Transverse colon (tissue), 4 donors: ENCODE results near the gene POLR2J. TPM values are rescaled to one million over a fixed set of nuclear protein-coding genes. Genes with fewer than 3 reads are reported as not detected.
A peak's percentile ranks its signal among the peaks of the same experiment; 100 is the strongest.
"Not testable (repeated sequence)": the region's sequence is repeated elsewhere in the genome, so short reads cannot be mapped to it uniquely, and the experiment has no call there.

Experiments
- DNase-seq: peaks from one replicate; pipeline ENCODE4 v3.0.0-alpha.2; 2019
- H3K27ac ChIP-seq, 4 donors: fragments of 200-600 bp; sonication (generic); 2 replicates each; pipeline ENCODE4 v1.5.1; 2016 to 2018; ENCODE audit warnings: inconsistent platforms in 4 of 4
- H3K27me3 ChIP-seq: fragments of 200-600 bp; sonication (generic); 2 replicates; pipeline ENCODE4 v1.5.1; 2017; ENCODE audit warnings: inconsistent platforms
- H3K36me3 ChIP-seq, 4 donors: fragments of 200-600 bp; sonication (generic); 2 replicates each; pipeline ENCODE4 v1.5.1; 2017 to 2019; ENCODE audit warnings: inconsistent platforms in 4 of 4
- H3K4me1 ChIP-seq, 4 donors: fragments of 200-600 bp; sonication (generic); 2 replicates each; pipeline ENCODE4 v1.5.1; 2017 to 2020; ENCODE audit warnings: inconsistent platforms in 4 of 4
- H3K4me3 ChIP-seq, 4 donors: fragments of 200-600 bp; sonication (generic); 1 replicate in 1 of 4; 2 replicates in 3 of 4; pipeline versions ENCODE4 v1.5.1 to v1.6.1; 2017 to 2019; ENCODE audit warnings: inconsistent platforms in 4 of 4
- H3K9me3 ChIP-seq, 2 donors: fragments of 200-600 bp; sonication (generic); 2 replicates each; pipeline ENCODE4 v1.5.1; 2017 to 2019; ENCODE audit warnings: inconsistent platforms in 2 of 2
- CTCF ChIP-seq, 5 experiments: fragments of 200-600 bp in 3 of 5; fragments of 450-650 bp in 2 of 5; sonication (generic) in 3 of 5; IDR thresholded peaks; 1 replicate in 2 of 5; 2 replicates in 3 of 5; pipeline ENCODE4 v1.5.1; 2016 to 2017; ENCODE audit warnings: antibody characterized with exemption in 5 of 5, inconsistent platforms in 3 of 5, mild to moderate bottlenecking in 2 of 5, moderate library complexity in 1 of 5
- EP300 ChIP-seq: sonication (generic); formaldehyde crosslinking; IDR thresholded peaks from one replicate; pipeline ENCODE4 v1.6.1; 2017; ENCODE audit warnings: antibody characterized with exemption, low read depth
- POLR2AphosphoS5 ChIP-seq, 3 donors: sonication (generic); formaldehyde crosslinking; IDR thresholded peaks; one replicate each; pipeline ENCODE4 v1.6.1; 2016; ENCODE audit warnings: antibody characterized with exemption in 3 of 3
- WGBS, 2 donors: methylation state at CpG; one replicate each; pipeline ENCODE4 v1.1.5; 2018; ENCODE audit warnings: low coverage in 1 of 2; 5-methylcytosine and 5-hydroxymethylcytosine counted together
- in situ Hi-C, 4 donors: fragments of 200-750 bp; cut with MboI; loops; one replicate each; pipeline versions ENCODE4 v1.15.0 to v1.15.1; 2017; ENCODE audit warnings: low sequenced_read_pairs in 3 of 4, low pct_ligation_motif_present in 1 of 4, low pct_unique_long_range_greater_than_20kb in 1 of 4
- intact Hi-C: fragments of 100-400 bp; cut with DNase I; formaldehyde crosslinking; loops from one replicate; pipeline ENCODE4 v1.15.1; 2023; ENCODE audit warnings: low total_unique reads
- total RNA-seq, 4 donors: library from RNA; depleted of rRNA; stranded (reverse); fragments of >200 nt; gene quantifications; one replicate each; pipeline ENCODE4 v1.1.0, GENCODE V29; 2016

POLR2J gene
- total RNA-seq, 4 donors from 2014 or later = 5.4 to 30.3 (median 15.0) TPM

GRCh38 chr7:102479982-102480637, 1.4 kb upstream of the POLR2J start:
- H3K27me3 ChIP-seq, H3K4me3 ChIP-seq, H3K4me1 ChIP-seq, H3K27ac ChIP-seq, in situ Hi-C loops, H3K36me3 ChIP-seq, H3K9me3 ChIP-seq, intact Hi-C loops: not testable (repeated sequence)
- DNase-seq = peak; percentile 70
- 4% methylated on average over 8 of the region's 11 CpGs; no CpG with 5 or more reads in 1 of the 2 donors for WGBS, 2 donors
- peak in 4 of 5 experiments; percentile 32 to 65 (median 48) for TF ChIP-seq CTCF (IDR thresholded peaks at IDR 0.05)

DNA sequence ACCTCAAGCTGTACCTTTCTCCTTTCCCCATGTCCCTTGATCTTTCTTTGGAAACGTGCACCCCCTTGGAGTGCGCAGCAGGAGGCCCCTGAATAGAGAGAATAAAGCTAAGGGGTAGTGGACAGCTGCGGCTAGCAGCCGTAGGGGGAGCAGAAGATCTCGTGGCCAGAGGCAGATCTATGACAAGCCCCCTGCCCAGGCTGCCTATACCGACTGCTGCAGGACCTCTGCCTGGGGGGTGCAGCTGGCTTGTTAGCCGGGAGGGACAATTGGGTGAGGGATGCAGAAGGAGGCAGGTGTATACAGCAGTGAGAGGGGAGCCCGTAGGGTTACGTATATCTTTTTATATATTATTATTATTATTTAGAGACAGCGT, 475 bp upstream of the POLR2J start:
- DNase-seq, H3K4me1 ChIP-seq, H3K9me3 ChIP-seq, H3K36me3 ChIP-seq, H3K27me3 ChIP-seq, intact Hi-C loops, in situ Hi-C loops, H3K4me3 ChIP-seq: not testable (repeated sequence)
- H3K27ac ChIP-seq = peak overlapping the region in 2 of 4 donors; percentile 63 to 65
- 12% methylated on average over 6 of the region's 10 CpGs; no CpG with 5 or more reads in 1 of the 2 donors for WGBS, 2 donors

GRCh38 chr7:102474736-102475435, 3.8 kb downstream of the POLR2J start:
- intact Hi-C loops, DNase-seq, in situ Hi-C loops, H3K9me3 ChIP-seq, H3K27me3 ChIP-seq, H3K36me3 ChIP-seq, H3K4me3 ChIP-seq, H3K27ac ChIP-seq: not testable (repeated sequence)
- H3K4me1 ChIP-seq = peaks cover 0 to 10% (median 7%) of the 10 kb centered on the region in 4 donors
- 100% methylated on average over 6 of the region's 19 CpGs; no CpG with 5 or more reads in 1 of the 2 donors for WGBS, 2 donors

DNA sequence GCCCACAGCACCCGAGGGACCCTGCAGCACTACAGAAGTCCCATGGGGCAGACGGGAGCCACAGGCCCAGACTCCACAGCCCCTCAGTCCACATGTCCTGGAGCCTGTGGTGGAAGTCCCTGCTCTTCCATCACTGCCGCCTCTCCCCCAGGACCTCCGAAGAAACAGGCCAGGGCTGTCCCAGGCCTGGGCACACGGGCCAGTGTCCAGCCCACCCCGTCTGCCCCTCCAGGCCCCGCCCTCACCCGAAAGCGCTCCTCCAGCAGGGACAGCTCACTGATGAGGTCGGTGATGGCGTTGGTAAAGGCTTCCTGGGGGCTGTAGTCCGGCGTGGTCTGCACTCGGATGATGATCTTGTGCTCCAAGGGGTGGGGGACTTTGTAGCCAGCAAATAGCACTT, 4.6 kb downstream of the POLR2J start:
- in situ Hi-C loops, H3K27me3 ChIP-seq, intact Hi-C loops, H3K4me3 ChIP-seq, H3K36me3 ChIP-seq, H3K27ac ChIP-seq, H3K9me3 ChIP-seq, DNase-seq: not testable (repeated sequence)
- 87% methylated on average over 6 of the region's 14 CpGs; no CpG with 5 or more reads in 1 of the 2 donors for WGBS, 2 donors
- peaks cover 0 to 13% (median 10%) of the 10 kb centered on the region in 4 donors for H3K4me1 ChIP-seq

DNA sequence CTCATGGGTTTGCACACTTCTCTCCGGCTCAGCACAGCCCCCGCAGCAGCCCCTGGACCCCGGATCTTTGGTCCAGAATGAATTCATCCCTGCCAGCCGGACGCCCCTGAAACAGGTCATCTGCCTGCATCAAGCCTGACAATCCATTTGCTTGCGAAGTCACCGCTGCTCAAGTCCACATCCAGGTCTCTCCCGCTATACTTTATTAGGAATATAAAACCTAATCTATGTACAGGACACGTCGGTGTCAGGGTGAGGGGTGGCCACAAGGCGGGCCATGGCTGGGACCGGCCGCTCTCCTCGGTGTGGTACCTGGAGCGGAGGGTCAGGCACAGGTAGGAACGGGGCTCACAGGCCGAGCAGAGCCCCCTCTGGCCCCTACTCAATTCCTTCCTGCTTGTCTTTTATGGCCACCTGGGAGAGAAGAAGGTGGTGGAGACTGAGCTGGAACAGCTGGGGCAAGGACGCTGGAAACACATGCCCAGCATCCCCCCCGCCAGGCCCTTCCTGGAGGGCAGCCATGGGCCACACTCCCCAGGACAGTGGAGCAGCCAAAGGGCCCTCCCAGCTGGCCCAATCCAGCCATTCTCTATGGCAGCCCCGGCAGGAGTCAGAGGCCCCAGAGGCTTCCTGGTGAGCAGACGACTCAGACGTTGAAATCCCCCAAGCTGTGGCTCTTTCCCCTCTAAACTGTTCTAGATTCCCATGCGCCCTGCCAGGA, 5.3 kb downstream of the POLR2J start:
- Histone ChIP-seq H3K4me3 (no peak overlapping the region), H3K4me1 (peaks cover 0 to 13% (median 10%) of the 10 kb centered on the region in 4 donors), H3K27me3 (no peaks in the 10 kb centered on the region), H3K27ac (no peak overlapping the region), H3K9me3 (no peaks in the 10 kb centered on the region), H3K36me3 (peaks cover 0 to 7% (median 0%) of the 10 kb centered on the region in 4 donors)
- intact Hi-C loops = no loop called here
- no peak for DNase-seq
- TF ChIP-seq POLR2AphosphoS5 (IDR thresholded peaks at IDR 0.05) = no peak
- TF ChIP-seq EP300 = no peak
- WGBS, 2 donors = 82% methylated on average over 22 of the region's 23 CpGs; no CpG with 5 or more reads in 1 of the 2 donors
- in situ Hi-C loops = no loop called here
